NCI-H1105 (cell line): ENCODE results near the gene HLA-DQA2.
"Not testable (repeated sequence)": the region's sequence is repeated elsewhere in the genome, so short reads cannot be mapped to it uniquely, and the experiment has no call there.

ENCODE experiments used
- DNase-seq: peaks from one replicate; lab custom pipeline; 2025; lab: John Stamatoyannopoulos, UW

HLA-DQA2 gene

DNA sequence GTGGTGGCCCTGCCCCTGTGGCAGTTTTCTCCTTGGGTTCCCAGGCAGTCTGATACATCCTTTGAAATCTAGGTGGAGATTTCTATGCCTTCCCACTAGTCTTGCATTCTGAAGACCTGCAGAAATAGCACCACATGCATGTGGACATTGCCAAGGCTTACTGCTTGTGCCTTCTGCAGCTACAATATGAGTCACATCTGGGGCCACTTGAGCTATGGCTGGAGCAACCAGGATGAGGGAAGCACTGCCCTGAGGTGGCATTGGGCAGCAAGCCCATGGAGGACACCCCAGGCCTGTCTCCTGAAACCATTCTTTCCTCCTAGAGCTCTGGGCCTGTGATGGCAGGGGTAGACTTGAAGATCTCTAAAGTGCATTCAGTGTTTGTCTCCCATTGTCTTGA lies 37.8 kb downstream of the HLA-DQA2 start:
- DNase-seq: no peak

DNA sequence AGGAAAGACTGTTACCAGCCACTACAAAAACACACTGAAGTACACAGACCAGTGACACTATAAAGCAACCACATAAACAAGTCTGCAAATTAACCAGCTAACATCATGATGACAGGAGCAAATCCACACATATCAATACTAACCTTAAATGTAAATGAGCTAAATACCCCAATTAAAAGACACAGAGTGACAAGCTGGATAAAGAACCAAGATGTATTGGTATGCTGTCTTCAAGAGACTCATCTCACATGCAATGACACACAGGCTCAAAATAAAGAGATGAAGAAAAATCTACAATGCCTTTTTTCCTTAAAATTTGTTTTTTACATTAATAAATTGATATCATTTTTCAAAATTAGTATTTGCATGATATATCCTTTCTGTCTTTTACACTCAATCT lies 41.7 kb downstream of the HLA-DQA2 start:
- not testable (repeated sequence) for DNase-seq

DNA sequence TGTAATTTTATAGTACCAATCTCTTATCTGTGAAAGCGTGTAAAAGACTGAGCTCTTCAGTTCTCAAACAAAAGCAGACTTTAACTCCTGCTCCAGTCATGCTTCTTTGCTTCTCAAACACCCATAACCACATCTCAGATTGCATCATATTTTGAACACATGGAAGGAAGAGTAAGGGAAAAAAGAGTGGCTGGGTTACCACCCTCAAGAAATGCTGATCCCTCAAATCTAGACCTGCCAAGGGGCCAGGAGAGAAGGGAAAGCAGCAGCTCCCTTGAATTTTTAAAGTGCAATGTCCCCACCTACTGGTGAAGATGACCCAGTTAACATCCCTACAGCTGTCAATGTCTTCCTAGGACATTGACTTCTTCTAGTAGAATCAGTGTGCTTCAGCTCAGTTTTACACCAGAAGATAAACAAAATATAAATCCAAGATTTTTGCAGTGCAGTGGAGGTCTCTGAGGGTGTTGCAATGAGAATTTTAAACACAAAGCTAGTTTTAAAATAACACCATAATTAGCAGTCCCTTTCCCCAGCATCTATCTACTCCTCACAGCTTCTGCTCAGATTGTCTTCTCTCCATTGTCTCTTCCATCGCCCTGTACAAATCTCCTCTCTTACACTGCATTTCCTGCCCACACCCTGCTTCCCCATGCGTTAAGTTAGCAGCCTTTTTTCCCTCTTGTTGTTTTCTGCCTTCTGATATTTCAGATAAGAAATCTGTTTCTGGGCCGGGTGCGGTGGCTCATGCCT lies 44.8 kb downstream of the HLA-DQA2 start:
- DNase-seq: peak; percentile 40

DNA sequence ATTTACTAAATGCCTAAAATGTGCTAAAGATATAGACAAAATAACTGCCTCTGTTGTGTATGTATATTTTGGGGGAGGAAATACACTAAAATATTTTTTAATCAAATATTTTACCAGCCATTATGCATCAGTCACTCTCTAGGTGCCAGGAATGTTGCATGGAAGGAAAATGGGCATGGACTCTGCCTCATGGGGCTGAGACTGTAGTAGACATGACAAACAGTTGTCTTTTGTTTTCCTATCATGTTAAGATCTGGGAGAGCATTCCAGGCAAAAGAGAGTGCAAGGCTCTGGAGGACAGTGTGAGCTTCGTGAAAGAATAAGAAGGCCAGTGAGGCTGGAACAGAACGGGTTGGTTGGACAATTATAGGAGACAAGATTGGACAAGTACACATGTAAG lies 49.1 kb downstream of the HLA-DQA2 start:
- no peak for DNase-seq

DNA sequence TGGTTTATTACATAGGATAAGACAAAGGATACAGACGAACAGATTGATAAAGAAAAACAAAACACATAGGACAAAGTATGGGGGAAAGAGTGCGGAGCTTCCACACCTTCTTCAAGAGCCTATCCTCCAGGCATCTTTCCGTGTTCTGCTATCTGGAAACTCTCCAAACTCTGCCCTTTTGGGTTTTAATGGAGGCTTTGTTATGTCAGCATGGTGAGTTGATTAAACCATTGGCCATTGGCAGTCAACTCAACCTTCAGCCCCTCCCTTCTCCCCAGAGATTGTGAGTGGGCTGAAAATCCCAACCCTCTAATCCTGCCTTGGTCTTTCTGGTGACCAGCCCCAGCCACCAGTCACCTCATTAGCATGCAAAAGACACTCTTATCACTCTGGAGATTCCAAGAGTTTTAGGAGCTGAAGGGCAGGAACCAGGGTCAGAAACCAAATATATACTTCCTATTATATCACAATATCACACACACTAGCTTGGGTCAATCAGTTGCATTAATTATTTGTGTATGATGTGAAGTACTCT lies 51.8 kb downstream of the HLA-DQA2 start:
- no peak for DNase-seq

DNA sequence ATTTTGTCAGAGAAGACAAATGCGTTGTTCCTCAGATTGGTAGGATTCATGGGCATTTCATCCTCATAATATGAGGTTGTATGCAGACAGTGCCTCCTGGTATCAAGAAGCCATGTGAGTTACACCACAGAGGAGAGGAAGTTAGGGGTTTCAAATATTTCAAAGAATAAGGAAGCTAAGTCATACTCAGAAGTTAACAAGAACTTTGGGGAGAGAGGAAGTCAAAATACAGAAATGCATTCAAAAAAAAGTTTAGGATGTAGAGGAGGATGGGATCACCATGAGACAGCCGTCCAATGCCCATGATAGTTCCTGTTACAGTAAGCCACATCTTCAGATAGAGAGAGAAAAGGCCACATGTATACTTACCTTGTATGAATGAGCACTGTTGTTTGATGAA lies 53.3 kb downstream of the HLA-DQA2 start:
- no peak for DNase-seq
